Non-pigmented ciliary epithelial cell (primary cell): ENCODE measurements around the gene REPS1.

Experiments
- DNase-seq: peaks from one replicate; pipeline ENCODE4 v3.0.0-alpha.2; 2010; ENCODE audit warnings: low read depth

REPS1 gene

GRCh38 chr6:138856654-138857053 lies 131.4 kb downstream of the REPS1 start:
- DNase-seq = no peak
